ENCODE data around the gene ALX4. TPM values are rescaled to one million over a fixed set of nuclear protein-coding genes. Genes with fewer than 3 reads are reported as not detected.

The ALX4 gene
- total and polyA plus RNA-seq, 7 experiments from 2014 or later = 0.04 TPM; not detected in 6

- H3K36me3 ChIP-seq (ENCODE audit: control insufficient read depth in 2 of 3, insufficient read depth in 3 of 3, low read length in 3 of 3) = peaks cover 0 to 22% (median 0%) of the 10 kb centered on the region in 3 experiments
- H3K9me3 Mint-ChIP-seq = peaks cover 0 to 2% (median 0%) of the 10 kb centered on the region in 11 donors
- no peak for DNase-seq
- no peak overlapping the region for H3K27ac ChIP-seq (ENCODE audit: low read depth, low read length)
- H3K36me3 Mint-ChIP-seq = peaks cover 16 to 63% (median 53%) of the 10 kb centered on the region in 5 donors
- H3K4me1 ChIP-seq (ENCODE audit: control insufficient read depth in 2 of 2, insufficient read depth in 2 of 2, low read length in 2 of 2) = no peaks in the 10 kb centered on the region
- H3K27me3 Mint-ChIP-seq = no peaks in the 10 kb centered on the region
- CTCF ChIA-PET = no interaction called here
- intact Hi-C loops (cut with micrococcal nuclease) = no loop called here
- H3K9me3 ChIP-seq (ENCODE audit: control insufficient read depth in 2 of 3, low read length in 3 of 3) = no peaks in the 10 kb centered on the region
- H3K4me1 Mint-ChIP-seq = no peaks in the 10 kb centered on the region
- H3K27ac Mint-ChIP-seq = no peak overlapping the region
- no peak overlapping the region for H3K4me3 Mint-ChIP-seq
- POLR2A ChIA-PET = no interaction called here
- no peak overlapping the region for H3K4me3 ChIP-seq (ENCODE audit: low read length)
- no peak for ATAC-seq
- no peaks in the 10 kb centered on the region for H3K27me3 ChIP-seq (ENCODE audit: control insufficient read depth in 2 of 2, insufficient read depth in 2 of 2, low read length in 2 of 2)
These were observed 74.2 kb downstream of the ALX4 start for GRCh38 chr11:44235765-44236201.

- Histone ChIP-seq H3K9me3 (ENCODE audit: control insufficient read depth in 2 of 3, low read length in 3 of 3) (no peaks in the 10 kb centered on the region), H3K4me1 (ENCODE audit: control insufficient read depth in 2 of 2, insufficient read depth in 2 of 2, low read length in 2 of 2) (peaks cover 0 to 3% of the 10 kb centered on the region in 2 donors), H3K27me3 (ENCODE audit: control insufficient read depth in 2 of 2, insufficient read depth in 2 of 2, low read length in 2 of 2) (no peaks in the 10 kb centered on the region), H3K36me3 (ENCODE audit: control insufficient read depth in 2 of 3, insufficient read depth in 3 of 3, low read length in 3 of 3) (peaks cover 0 to 3% (median 0%) of the 10 kb centered on the region in 3 experiments), H3K4me3 (ENCODE audit: low read length) (no peak overlapping the region), H3K27ac (ENCODE audit: low read depth, low read length) (no peak overlapping the region)
- DNase-seq = no peak
- H3K9me3 Mint-ChIP-seq = no peaks in the 10 kb centered on the region
- ChIA-PET CTCF (no interaction called here), POLR2A (no interaction called here)
- H3K27me3 Mint-ChIP-seq = no peaks in the 10 kb centered on the region
- no peak overlapping the region for H3K27ac Mint-ChIP-seq
- ATAC-seq = no peak
- no peak overlapping the region for H3K4me3 Mint-ChIP-seq
- H3K36me3 Mint-ChIP-seq = peaks cover 0 to 48% (median 22%) of the 10 kb centered on the region in 5 donors
- peaks cover 0 to 29% (median 16%) of the 10 kb centered on the region in 7 donors for H3K4me1 Mint-ChIP-seq
- intact Hi-C loops (cut with micrococcal nuclease) = no loop called here
These were observed 80.3 kb downstream of the ALX4 start for GRCh38 chr11:44229624-44230023.

GRCh38 chr11:44229098-44229497, 80.8 kb downstream of the ALX4 start:
- H3K4me1 ChIP-seq (ENCODE audit: control insufficient read depth in 2 of 2, insufficient read depth in 2 of 2, low read length in 2 of 2) = peaks cover 0 to 3% of the 10 kb centered on the region in 2 donors
- H3K4me3 Mint-ChIP-seq = no peak overlapping the region
- ChIA-PET CTCF (no interaction called here), POLR2A (no interaction called here)
- peaks cover 0 to 31% (median 16%) of the 10 kb centered on the region in 7 donors for H3K4me1 Mint-ChIP-seq
- H3K36me3 ChIP-seq (ENCODE audit: control insufficient read depth in 2 of 3, insufficient read depth in 3 of 3, low read length in 3 of 3) = peaks cover 0 to 2% (median 0%) of the 10 kb centered on the region in 3 experiments
- no peaks in the 10 kb centered on the region for H3K9me3 Mint-ChIP-seq
- ATAC-seq (no peak), DNase-seq (no peak)
- no peaks in the 10 kb centered on the region for H3K9me3 ChIP-seq (ENCODE audit: control insufficient read depth in 2 of 3, low read length in 3 of 3)
- H3K27me3 Mint-ChIP-seq = no peaks in the 10 kb centered on the region
- no peaks in the 10 kb centered on the region for H3K27me3 ChIP-seq (ENCODE audit: control insufficient read depth in 2 of 2, insufficient read depth in 2 of 2, low read length in 2 of 2)
- H3K27ac Mint-ChIP-seq = no peak overlapping the region
- peaks cover 0 to 47% (median 22%) of the 10 kb centered on the region in 5 donors for H3K36me3 Mint-ChIP-seq
- no peak overlapping the region for H3K4me3 ChIP-seq (ENCODE audit: low read length)
- H3K27ac ChIP-seq (ENCODE audit: low read depth, low read length) = no peak overlapping the region
- intact Hi-C loops (cut with micrococcal nuclease) = no loop called here

GRCh38 chr11:44228379-44228778, 81.6 kb downstream of the ALX4 start:
- no peaks in the 10 kb centered on the region for H3K9me3 Mint-ChIP-seq
- DNase-seq (no peak), ATAC-seq (no peak)
- Histone ChIP-seq H3K27me3 (ENCODE audit: control insufficient read depth in 2 of 2, insufficient read depth in 2 of 2, low read length in 2 of 2) (no peaks in the 10 kb centered on the region), H3K36me3 (ENCODE audit: control insufficient read depth in 2 of 3, insufficient read depth in 3 of 3, low read length in 3 of 3) (no peaks in the 10 kb centered on the region), H3K27ac (ENCODE audit: low read depth, low read length) (no peak overlapping the region), H3K4me1 (ENCODE audit: control insufficient read depth in 2 of 2, insufficient read depth in 2 of 2, low read length in 2 of 2) (peaks cover 0 to 3% of the 10 kb centered on the region in 2 donors), H3K4me3 (ENCODE audit: low read length) (no peak overlapping the region), H3K9me3 (ENCODE audit: control insufficient read depth in 2 of 3, low read length in 3 of 3) (no peaks in the 10 kb centered on the region)
- intact Hi-C loops (cut with micrococcal nuclease) = no loop called here
- peaks cover 0 to 31% (median 16%) of the 10 kb centered on the region in 7 donors for H3K4me1 Mint-ChIP-seq
- H3K36me3 Mint-ChIP-seq = peaks cover 0 to 43% (median 17%) of the 10 kb centered on the region in 5 donors
- H3K27ac Mint-ChIP-seq = no peak overlapping the region
- ChIA-PET POLR2A (no interaction called here), CTCF (no interaction called here)
- H3K27me3 Mint-ChIP-seq = no peaks in the 10 kb centered on the region
- H3K4me3 Mint-ChIP-seq = no peak overlapping the region

GRCh38 chr11:44226945-44227344, 83.0 kb downstream of the ALX4 start:
- peak overlapping the region in 4 of 10 donors; percentile 32 to 46 (median 36) for H3K4me3 Mint-ChIP-seq
- CTCF ChIA-PET = no interaction called here
- POLR2A ChIA-PET = interaction anchor here (0.6 kb wide), 1 partner anchor 162 kb away, joined by 4 read pairs; no protein-coding TSS in a partner anchor

GRCh38 chr11:44226490-44226889, 83.4 kb downstream of the ALX4 start:
- Histone ChIP-seq H3K4me1 (ENCODE audit: control insufficient read depth in 2 of 2, insufficient read depth in 2 of 2, low read length in 2 of 2) (peaks cover 0 to 3% of the 10 kb centered on the region in 2 donors), H3K36me3 (ENCODE audit: control insufficient read depth in 2 of 3, insufficient read depth in 3 of 3, low read length in 3 of 3) (no peaks in the 10 kb centered on the region), H3K27me3 (ENCODE audit: control insufficient read depth in 2 of 2, insufficient read depth in 2 of 2, low read length in 2 of 2) (no peaks in the 10 kb centered on the region), H3K4me3 (ENCODE audit: low read length) (no peak overlapping the region), H3K9me3 (ENCODE audit: control insufficient read depth in 2 of 3, low read length in 3 of 3) (no peaks in the 10 kb centered on the region), H3K27ac (ENCODE audit: low read depth, low read length) (no peak overlapping the region)
- Mint-ChIP-seq H3K27ac (peak overlapping the region in 1 of 9 donors; percentile 12), H3K4me3 (peak overlapping the region in 2 of 10 donors; percentile 36 to 37), H3K9me3 (no peaks in the 10 kb centered on the region), H3K27me3 (no peaks in the 10 kb centered on the region), H3K36me3 (peaks cover 2 to 45% (median 26%) of the 10 kb centered on the region in 5 donors), H3K4me1 (peaks cover 0 to 31% (median 16%) of the 10 kb centered on the region in 7 donors)
- no peak for DNase-seq
- POLR2A ChIA-PET = interaction anchor here (0.6 kb wide), 1 partner anchor 161 kb away, joined by 4 read pairs; no protein-coding TSS in a partner anchor
- intact Hi-C loops (cut with micrococcal nuclease) = no loop called here
- ATAC-seq = no peak
- CTCF ChIA-PET = no interaction called here

More at GRCh38 chr11:44226945-44227344, 83.0 kb downstream of the ALX4 start:
- Histone ChIP-seq H3K4me1 (ENCODE audit: control insufficient read depth in 2 of 2, insufficient read depth in 2 of 2, low read length in 2 of 2) (peaks cover 0 to 3% of the 10 kb centered on the region in 2 donors), H3K4me3 (ENCODE audit: low read length) (no peak overlapping the region), H3K36me3 (ENCODE audit: control insufficient read depth in 2 of 3, insufficient read depth in 3 of 3, low read length in 3 of 3) (no peaks in the 10 kb centered on the region), H3K27me3 (ENCODE audit: control insufficient read depth in 2 of 2, insufficient read depth in 2 of 2, low read length in 2 of 2) (no peaks in the 10 kb centered on the region), H3K27ac (ENCODE audit: low read depth, low read length) (no peak overlapping the region), H3K9me3 (ENCODE audit: control insufficient read depth in 2 of 3, low read length in 3 of 3) (no peaks in the 10 kb centered on the region)
- no peaks in the 10 kb centered on the region for H3K27me3 Mint-ChIP-seq
- H3K27ac Mint-ChIP-seq = peak overlapping the region in 3 of 9 donors; percentile 9 to 32 (median 12)
- H3K4me1 Mint-ChIP-seq = peaks cover 0 to 31% (median 16%) of the 10 kb centered on the region in 7 donors
- peaks cover under 1 to 43% (median 22%) of the 10 kb centered on the region in 5 donors for H3K36me3 Mint-ChIP-seq
- intact Hi-C loops (cut with micrococcal nuclease) = no loop called here
- DNase-seq = no peak
- ATAC-seq = no peak
- no peaks in the 10 kb centered on the region for H3K9me3 Mint-ChIP-seq

- no peaks in the 10 kb centered on the region for H3K9me3 ChIP-seq (ENCODE audit: control insufficient read depth in 2 of 3, low read length in 3 of 3)
- Mint-ChIP-seq H3K4me3 (no peak overlapping the region), H3K9me3 (no peaks in the 10 kb centered on the region), H3K27me3 (no peaks in the 10 kb centered on the region), H3K27ac (peak overlapping the region in 2 of 9 donors; percentile 27 to 82), H3K36me3 (peaks cover 2 to 51% (median 27%) of the 10 kb centered on the region in 5 donors), H3K4me1 (peaks cover 0 to 31% (median 16%) of the 10 kb centered on the region in 7 donors)
- ATAC-seq (no peak), DNase-seq (no peak)
- peaks cover 0 to 3% of the 10 kb centered on the region in 2 donors for H3K4me1 ChIP-seq (ENCODE audit: control insufficient read depth in 2 of 2, insufficient read depth in 2 of 2, low read length in 2 of 2)
- intact Hi-C loops (cut with micrococcal nuclease) = no loop called here
- H3K27ac ChIP-seq (ENCODE audit: low read depth, low read length) = no peak overlapping the region
- CTCF ChIA-PET = no interaction called here
- POLR2A ChIA-PET = no interaction called here
- H3K36me3 ChIP-seq (ENCODE audit: control insufficient read depth in 2 of 3, insufficient read depth in 3 of 3, low read length in 3 of 3) = peaks cover 0 to 3% (median 0%) of the 10 kb centered on the region in 3 experiments
- H3K27me3 ChIP-seq (ENCODE audit: control insufficient read depth in 2 of 2, insufficient read depth in 2 of 2, low read length in 2 of 2) = no peaks in the 10 kb centered on the region
- H3K4me3 ChIP-seq (ENCODE audit: low read length) = no peak overlapping the region
These were observed 85.0 kb downstream of the ALX4 start for GRCh38 chr11:44224867-44225501.
